ENCODE results near the gene PCED1B.
"Not testable (repeated sequence)": the region's sequence is repeated elsewhere in the genome, so short reads cannot be mapped to it uniquely, and the experiment has no call there.

Gene PCED1B

GRCh38 chr12:47079468-47079980 is at the start of gene PCED1B, which contains the start of gene AMIGO2:
TSS of gene PCED1B (plus strand) at chr12:47079621. CDS start at chr12:47235064, 155,443 bp downstream.
TSS of gene AMIGO2 (minus strand) at chr12:47079959. CDS start at chr12:47079002, 957 bp downstream.
- no peak for DNase-seq (ENCODE audit: low read depth)

DNA sequence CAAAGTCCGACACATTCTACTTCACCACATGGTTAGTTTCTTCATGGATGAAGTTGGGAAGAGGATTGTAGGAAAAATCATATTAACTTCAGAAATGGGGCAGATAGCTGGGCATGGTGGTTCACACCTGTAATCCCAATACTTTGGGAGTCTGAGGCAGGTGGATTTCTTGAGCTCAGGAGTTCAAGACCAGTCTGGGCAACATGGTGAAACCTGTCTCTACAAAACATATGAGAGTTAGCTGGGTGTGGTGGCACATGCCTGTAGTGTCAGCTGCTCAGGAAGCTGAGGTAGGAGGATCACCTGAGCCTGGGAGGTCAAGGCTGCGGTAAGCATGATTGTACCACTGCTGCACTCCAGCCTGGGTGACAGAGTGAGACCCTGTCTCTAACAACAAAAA is 49.5 kb upstream of the PCED1B start:
- no peak for DNase-seq (ENCODE audit: low read depth)

- DNase-seq (ENCODE audit: low read depth) = peak; percentile 46
Measured at GRCh38 chr12:47032644-47033043, 46.8 kb upstream of the PCED1B start.

- DNase-seq (ENCODE audit: low read depth) = no peak
Measured at GRCh38 chr12:47033081-47033480, 46.3 kb upstream of the PCED1B start.

DNA sequence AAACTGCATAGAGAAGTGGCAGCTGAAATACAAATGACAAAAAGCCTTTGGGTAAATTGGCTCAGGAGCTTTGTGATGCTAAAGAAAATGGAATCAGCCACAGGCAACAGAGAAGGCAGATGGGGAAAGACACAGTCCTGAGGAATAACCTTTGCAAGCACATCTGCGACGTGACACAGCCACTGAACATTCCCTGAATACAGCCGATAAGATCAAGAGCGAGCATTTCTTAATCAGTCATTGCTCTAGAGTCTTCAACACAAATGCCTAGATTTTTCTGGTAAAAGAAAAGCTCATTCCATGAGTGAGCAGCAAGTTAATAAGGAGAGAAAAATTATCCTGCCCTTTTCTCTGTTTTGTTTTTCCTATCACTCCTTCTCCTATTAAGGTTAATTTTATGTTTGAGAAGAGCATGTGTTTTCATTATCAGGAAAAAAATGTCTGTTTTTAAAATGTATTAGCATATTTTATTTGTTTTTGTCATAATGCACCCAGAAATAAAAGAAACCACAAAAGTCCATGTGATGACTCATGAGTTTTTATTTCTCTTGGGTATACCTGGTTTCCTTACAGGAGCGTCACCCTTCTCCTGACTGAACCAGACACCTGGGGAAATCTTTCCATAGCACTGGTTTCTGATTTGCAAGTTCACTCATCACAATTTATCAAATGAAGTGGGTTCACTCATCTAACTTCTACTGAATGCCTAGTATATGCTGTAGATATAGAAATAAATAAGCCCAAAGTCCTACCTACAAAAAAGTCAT is 45.4 kb upstream of the PCED1B start:
- DNase-seq (ENCODE audit: low read depth) = no peak

DNA sequence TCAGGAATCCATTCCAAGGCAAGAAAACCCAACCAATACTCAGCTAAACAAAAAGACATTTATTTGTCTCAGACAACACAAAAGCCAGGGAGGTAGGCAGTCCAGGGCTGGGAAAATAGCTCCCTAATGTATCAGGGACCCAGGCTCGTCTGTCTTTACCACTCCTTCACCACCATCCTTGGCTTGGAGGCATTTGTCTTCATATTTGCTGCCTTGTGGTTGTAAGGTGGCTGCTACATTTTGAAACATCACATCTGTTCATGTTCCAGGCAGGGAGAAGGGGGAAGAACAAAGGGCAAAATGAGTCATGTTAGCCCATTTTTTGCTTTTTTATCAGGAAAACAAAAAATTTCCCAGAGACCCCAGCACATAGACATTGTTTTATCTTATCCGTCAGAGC is 44.8 kb upstream of the PCED1B start:
- DNase-seq (ENCODE audit: low read depth) = no peak

DNA sequence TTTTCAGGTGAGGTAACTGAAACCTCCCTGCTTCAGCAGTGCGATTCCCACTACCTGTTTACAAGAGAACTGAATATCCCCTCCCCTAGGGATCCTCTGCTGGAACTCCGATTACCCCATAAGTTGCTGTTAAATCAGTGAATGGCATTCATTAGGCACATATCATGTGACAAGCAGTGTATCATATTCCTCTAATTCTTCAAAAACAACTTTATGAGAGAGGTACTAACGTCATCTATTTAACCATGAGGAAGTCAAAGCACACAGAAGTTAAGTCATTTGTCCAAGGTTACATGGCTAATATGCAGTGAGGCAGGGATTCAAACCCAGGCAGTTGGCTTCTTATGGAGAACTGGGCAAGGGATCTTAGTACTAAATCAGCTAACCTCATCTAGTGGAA is 43.9 kb upstream of the PCED1B start:
- DNase-seq (ENCODE audit: low read depth) = no peak

GRCh38 chr12:47038270-47038748 is 41.1 kb upstream of the PCED1B start:
- DNase-seq (ENCODE audit: low read depth) = no peak

- no peak for DNase-seq (ENCODE audit: low read depth)
Measured at GRCh38 chr12:47039079-47039478, 40.3 kb upstream of the PCED1B start.

DNA sequence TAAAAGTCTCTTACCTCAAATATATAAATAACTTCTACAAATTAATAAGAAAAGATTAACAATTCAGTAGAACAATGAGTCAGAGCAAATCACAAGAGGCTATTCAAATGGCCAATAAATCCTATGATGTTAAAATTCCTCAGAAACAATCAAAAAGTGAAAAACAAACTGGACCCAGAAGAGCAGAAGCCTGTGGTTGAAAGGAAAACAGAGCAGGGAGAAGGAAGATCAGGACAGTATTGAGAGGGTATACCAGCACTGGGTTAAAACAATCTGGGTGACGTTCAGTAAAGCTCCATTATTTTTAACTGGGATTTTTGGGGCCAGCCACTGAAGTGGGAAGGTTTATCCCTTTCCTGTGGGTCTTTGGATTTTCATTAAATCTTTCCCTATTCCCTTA is 39.7 kb upstream of the PCED1B start:
- no peak for DNase-seq (ENCODE audit: low read depth)

GRCh38 chr12:47041327-47041726 is 38.1 kb upstream of the PCED1B start:
- DNase-seq (ENCODE audit: low read depth) = no peak

GRCh38 chr12:47048541-47048940 is 30.9 kb upstream of the PCED1B start:
- DNase-seq (ENCODE audit: low read depth) = no peak

DNA sequence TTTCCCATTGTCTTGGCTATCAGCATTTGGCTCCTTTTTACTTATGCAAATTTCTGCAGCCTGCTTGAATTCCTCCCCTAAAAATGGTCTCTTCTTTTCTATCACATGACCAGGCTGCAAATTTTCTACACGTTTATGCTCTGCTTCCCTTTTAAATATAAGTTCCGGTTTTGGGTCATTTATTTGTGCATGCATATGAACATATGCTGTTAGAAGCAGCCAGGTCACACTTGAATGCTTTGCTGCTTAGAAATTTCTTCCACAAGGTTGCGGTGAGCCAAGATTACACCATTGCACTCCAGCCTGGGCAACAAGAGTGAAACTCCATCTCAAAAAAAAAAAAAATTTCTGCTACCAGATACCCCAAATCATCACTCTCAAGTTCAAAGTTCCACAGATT is 28.1 kb upstream of the PCED1B start:
- DNase-seq (ENCODE audit: low read depth) = not testable (repeated sequence)

GRCh38 chr12:47052274-47052673 is 27.1 kb upstream of the PCED1B start:
- DNase-seq (ENCODE audit: low read depth) = no peak

- DNase-seq (ENCODE audit: low read depth) = no peak
Measured at GRCh38 chr12:47053961-47054360, 25.5 kb upstream of the PCED1B start.

DNA sequence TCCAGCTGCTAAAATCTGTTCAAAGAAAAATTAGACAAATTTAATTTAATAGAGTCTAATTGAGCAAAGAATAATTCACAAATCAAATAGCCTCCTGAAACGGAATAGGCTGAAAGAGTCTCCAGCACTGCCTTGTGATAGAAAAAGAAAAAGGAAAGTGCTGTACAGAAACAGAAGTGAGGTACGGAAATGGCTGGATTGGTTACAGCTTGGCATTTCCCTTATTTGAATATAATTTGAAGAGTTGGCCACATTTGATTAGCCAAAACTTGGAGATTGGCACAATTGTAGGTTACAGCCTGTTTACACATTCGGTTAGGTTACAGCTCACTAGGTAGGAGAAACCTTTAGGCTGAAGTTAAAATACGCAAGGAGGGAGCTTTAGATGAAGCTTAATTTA is 24.8 kb upstream of the PCED1B start:
- no peak for DNase-seq (ENCODE audit: low read depth)

DNA sequence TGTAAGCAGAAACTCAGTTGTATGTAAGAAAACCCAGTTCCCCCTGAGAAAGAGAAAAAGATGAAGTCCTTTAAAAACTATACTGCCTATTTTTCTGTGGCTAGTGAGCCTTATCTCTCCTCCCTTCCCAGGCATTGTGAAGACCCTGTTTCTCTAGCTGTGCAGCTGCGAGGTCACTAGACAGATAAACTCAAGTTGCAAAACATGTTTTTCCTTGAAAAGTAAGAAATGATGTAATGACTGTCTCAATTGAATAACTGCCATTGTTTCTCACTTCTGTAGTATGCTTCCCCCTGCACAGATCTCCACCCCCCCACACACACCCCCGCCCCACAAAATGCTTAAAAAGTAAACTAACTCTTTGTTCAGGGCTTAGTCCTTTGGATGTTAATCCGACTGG is 23.6 kb upstream of the PCED1B start:
- DNase-seq (ENCODE audit: low read depth) = not testable (repeated sequence)

- not testable (repeated sequence) for DNase-seq (ENCODE audit: low read depth)
Measured at GRCh38 chr12:47056944-47057343, 22.5 kb upstream of the PCED1B start.

GRCh38 chr12:47058640-47059039 is 20.8 kb upstream of the PCED1B start:
- not testable (repeated sequence) for DNase-seq (ENCODE audit: low read depth)

- no peak for DNase-seq (ENCODE audit: low read depth)
Measured at GRCh38 chr12:47065546-47065945, 13.9 kb upstream of the PCED1B start.

- DNase-seq (ENCODE audit: low read depth) = no peak
Measured at GRCh38 chr12:47066278-47067025, 13.0 kb upstream of the PCED1B start.

DNA sequence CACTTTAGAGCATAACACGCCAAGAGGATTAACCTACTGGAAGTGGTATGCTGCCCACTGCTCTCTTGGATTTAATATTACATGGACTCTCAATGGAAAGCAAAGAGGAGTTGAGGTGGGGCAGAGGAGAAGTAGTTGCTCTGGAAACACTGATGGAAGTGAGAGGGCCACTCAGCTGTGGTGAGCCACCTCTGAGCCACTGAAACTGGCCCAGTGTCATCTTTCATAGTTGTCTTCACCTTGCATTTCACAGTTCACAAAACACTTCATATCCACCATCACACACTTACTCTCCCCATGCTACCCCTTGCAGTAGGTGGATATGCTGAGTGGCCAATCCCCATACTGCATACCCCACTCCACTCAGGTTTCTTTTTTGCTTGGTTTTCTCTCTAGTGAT is 12.2 kb upstream of the PCED1B start:
- no peak for DNase-seq (ENCODE audit: low read depth)

All from fibroblast of the conjunctiva (primary cell).